Gastroesophageal sphincter (tissue), 4 donors: ENCODE data around the gene ELOVL4. TPM values are rescaled to one million over a fixed set of nuclear protein-coding genes. Genes with fewer than 3 reads are reported as not detected.

Experiments
- ATAC-seq: fragments of 150-250 bp; one replicate; pipeline ENCODE4 v1.9.1; 2016; ENCODE audit warnings: mild to moderate bottlenecking, moderate library complexity
- H3K27ac ChIP-seq, 4 donors: fragments of 200-600 bp; sonication (generic) in 3 of 4; 1 replicate in 3 of 4; 2 replicates in 1 of 4; pipeline ENCODE4 v1.5.1; 2016 to 2019
- H3K27me3 ChIP-seq: fragments of 200-600 bp; sonication (generic); one replicate; pipeline ENCODE4 v1.5.1; 2019
- H3K36me3 ChIP-seq, 2 donors: fragments of 200-600 bp; sonication (generic); one replicate each; pipeline ENCODE4 v1.5.1; 2019; ENCODE audit warnings: control low read depth in 1 of 2
- H3K4me1 ChIP-seq, 3 donors: fragments of 200-600 bp; sonication (generic); 1 replicate in 2 of 3; 2 replicates in 1 of 3; pipeline ENCODE4 v1.5.1; 2016 to 2019; ENCODE audit warnings: control low read depth in 2 of 3
- H3K4me3 ChIP-seq, 2 donors: fragments of 200-600 bp; sonication (generic); one replicate each; pipeline ENCODE4 v1.5.1; 2019; ENCODE audit warnings: mild to moderate bottlenecking in 1 of 2, moderate library complexity in 1 of 2
- H3K9me3 ChIP-seq, 3 donors: fragments of 200-600 bp; sonication (generic); one replicate each; pipeline ENCODE4 v1.5.1; 2017 to 2019; ENCODE audit warnings: control low read depth in 2 of 3
- CTCF ChIP-seq, 4 experiments: fragments of 200-600 bp in 2 of 4; fragments of 450-650 bp in 2 of 4; sonication (generic) in 1 of 4; IDR thresholded peaks; one replicate each; pipeline ENCODE4 v1.5.1; 2017 to 2019; ENCODE audit warnings: antibody characterized with exemption in 4 of 4, mild to moderate bottlenecking in 2 of 4, moderate library complexity in 2 of 4
- EP300 ChIP-seq: sonication (generic); formaldehyde crosslinking; IDR thresholded peaks from one replicate; pipeline ENCODE4 v1.6.1; 2017; ENCODE audit warnings: antibody characterized with exemption, mild to moderate bottlenecking
- POLR2A ChIP-seq, 2 donors: fragments of 450-650 bp; IDR thresholded peaks; one replicate each; pipeline ENCODE4 v1.6.1; 2017; ENCODE audit warnings: antibody characterized with exemption in 2 of 2, mild to moderate bottlenecking in 2 of 2, moderate library complexity in 1 of 2
- POLR2AphosphoS5 ChIP-seq: sonication (generic); formaldehyde crosslinking; IDR thresholded peaks from one replicate; pipeline ENCODE4 v1.6.1; 2017; ENCODE audit warnings: antibody characterized with exemption
- WGBS, 2 donors: methylation state at CpG; one replicate each; pipeline ENCODE4 v1.1.5; 2018; ENCODE audit warnings: low coverage in 1 of 2; 5-methylcytosine and 5-hydroxymethylcytosine counted together
- total RNA-seq, 4 donors: library from RNA; depleted of rRNA; stranded (reverse); fragments of >200 nt; gene quantifications; one replicate each; pipeline ENCODE4 v1.1.0, GENCODE V29; 2016

ELOVL4 gene
- total RNA-seq, 4 donors from 2014 or later = 2.3 to 3.7 (median 2.8) TPM

- Histone ChIP-seq H3K27ac (no peak overlapping the region), H3K4me3 (no peak overlapping the region), H3K27me3 (no peaks in the 10 kb centered on the region), H3K9me3 (peaks cover 0 to 5% (median 0%) of the 10 kb centered on the region in 3 donors), H3K36me3 (no peaks in the 10 kb centered on the region), H3K4me1 (no peaks in the 10 kb centered on the region)
- TF ChIP-seq POLR2A (IDR thresholded peaks at IDR 0.05) = no peak
- no peak for TF ChIP-seq EP300
- TF ChIP-seq POLR2AphosphoS5 = no peak
- TF ChIP-seq CTCF (IDR thresholded peaks at IDR 0.05) = no peak
- ATAC-seq = peak; percentile 46
- WGBS, 2 donors = 72% methylated on average over 2 of the region's 6 CpGs; no CpG with 5 or more reads in 1 of the 2 donors
These were observed 69.1 kb downstream of the ELOVL4 start for GRCh38 chr6:79878142-79878748.

GRCh38 chr6:79874531-79875134, 72.7 kb downstream of the ELOVL4 start:
- Histone ChIP-seq H3K9me3 (no peaks in the 10 kb centered on the region), H3K27ac (no peak overlapping the region), H3K27me3 (no peaks in the 10 kb centered on the region), H3K4me1 (no peaks in the 10 kb centered on the region), H3K4me3 (no peak overlapping the region), H3K36me3 (no peaks in the 10 kb centered on the region)
- TF ChIP-seq POLR2AphosphoS5 = no peak
- TF ChIP-seq EP300 = no peak
- TF ChIP-seq POLR2A (IDR thresholded peaks at IDR 0.05) = no peak
- no peak for TF ChIP-seq CTCF (IDR thresholded peaks at IDR 0.05)
- WGBS, 2 donors = 80 to 86% methylated on average over 4 to 5 of the region's 5 CpGs
- no peak for ATAC-seq

- peaks cover 0 to 6% (median 0%) of the 10 kb centered on the region in 3 donors for H3K4me1 ChIP-seq
- TF ChIP-seq POLR2A (IDR thresholded peaks at IDR 0.05) (no peak), EP300 (no peak), CTCF (IDR thresholded peaks at IDR 0.05) (no peak), POLR2AphosphoS5 (no peak)
- no peak for ATAC-seq
- 72 to 73% methylated on average over 1 to 2 of the region's 2 CpGs for WGBS, 2 donors
- H3K4me3 ChIP-seq = no peak overlapping the region
- no peaks in the 10 kb centered on the region for H3K27me3 ChIP-seq
- H3K9me3 ChIP-seq = no peaks in the 10 kb centered on the region
- no peak overlapping the region for H3K27ac ChIP-seq
- no peaks in the 10 kb centered on the region for H3K36me3 ChIP-seq
These were observed 74.4 kb downstream of the ELOVL4 start for GRCh38 chr6:79872986-79873385.

GRCh38 chr6:79872303-79872702, 75.0 kb downstream of the ELOVL4 start:
- Histone ChIP-seq H3K27me3 (no peaks in the 10 kb centered on the region), H3K4me1 (peaks cover 0 to 8% (median 0%) of the 10 kb centered on the region in 3 donors), H3K9me3 (no peaks in the 10 kb centered on the region), H3K4me3 (no peak overlapping the region), H3K36me3 (no peaks in the 10 kb centered on the region), H3K27ac (no peak overlapping the region)
- no peak for ATAC-seq
- WGBS, 2 donors = 35 to 53% methylated on average over 2 of the region's 2 CpGs
- TF ChIP-seq EP300 = no peak
- no peak for TF ChIP-seq POLR2A (IDR thresholded peaks at IDR 0.05)
- no peak for TF ChIP-seq CTCF (IDR thresholded peaks at IDR 0.05)
- TF ChIP-seq POLR2AphosphoS5 = no peak

- no peaks in the 10 kb centered on the region for H3K36me3 ChIP-seq
- H3K4me3 ChIP-seq = peak overlapping the region in 1 of 2 donors; percentile 18
- WGBS, 2 donors = 0 to 7% methylated on average over 1 to 10 of the region's 20 CpGs
- ATAC-seq = peak; percentile 93
- H3K9me3 ChIP-seq = no peaks in the 10 kb centered on the region
- TF ChIP-seq POLR2A (IDR thresholded peaks at IDR 0.05) = no peak
- peak; percentile 71 to 97 (median 81) for TF ChIP-seq CTCF (IDR thresholded peaks at IDR 0.05)
- TF ChIP-seq POLR2AphosphoS5 = no peak
- no peak for TF ChIP-seq EP300
- no peak overlapping the region for H3K27ac ChIP-seq
- H3K4me1 ChIP-seq = peaks cover 0 to 8% (median 0%) of the 10 kb centered on the region in 3 donors
- H3K27me3 ChIP-seq = no peaks in the 10 kb centered on the region
These were observed 77.7 kb downstream of the ELOVL4 start for GRCh38 chr6:79869600-79870084.
